NOMO-1 treated with dmso at 0.1 percent for 144 hours (cell line): Measurements from ENCODE around the gene NDUFB3.
"Not testable (repeated sequence)": the region's sequence is repeated elsewhere in the genome, so short reads cannot be mapped to it uniquely, and the experiment has no call there.

ENCODE experiments used
- DNase-seq: peaks from one replicate; lab custom pipeline; 2025; ENCODE audit not compliant: unreplicated experiment; lab: John Stamatoyannopoulos, UW

NDUFB3 gene

DNA sequence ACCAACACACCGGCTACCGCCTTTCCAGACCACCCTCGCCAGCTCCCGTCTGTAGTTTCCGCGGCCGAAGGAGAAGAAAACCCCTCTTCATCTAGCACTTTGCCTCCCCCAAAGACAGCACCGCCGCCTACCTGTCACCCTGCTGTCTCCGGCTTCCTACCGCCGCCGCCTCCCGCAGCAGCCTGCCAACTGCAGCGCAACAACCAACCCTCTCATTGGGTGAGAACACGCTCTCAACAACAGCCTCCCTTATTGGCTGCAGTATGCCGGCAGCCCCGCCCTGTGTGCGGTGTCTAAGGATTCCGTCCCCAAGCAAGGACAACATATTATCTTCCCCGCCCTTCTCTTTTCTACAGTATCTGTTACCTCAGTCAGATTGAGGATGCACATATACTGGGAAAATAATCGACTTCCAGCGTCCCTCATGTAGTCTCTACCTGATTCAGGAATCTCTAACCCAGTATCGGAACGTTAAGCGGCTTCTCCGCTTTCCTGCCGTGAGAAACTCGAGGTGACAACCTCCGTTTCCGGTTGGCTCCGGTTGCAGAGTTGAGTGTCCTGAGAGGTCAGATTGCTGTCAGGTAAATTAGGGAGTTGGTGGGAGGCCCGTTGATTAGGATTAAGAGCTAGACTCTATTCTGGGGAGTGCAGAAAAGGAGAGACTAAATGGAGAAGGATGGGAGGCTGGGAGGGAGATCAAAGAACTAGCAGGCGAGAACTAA is at the start of gene NDUFB3, which contains the start of gene HYCC2:
NDUFB3 (plus strand) TSS at position 523 of the 722 bp plus-strand sequence. CDS start 6,882 bp downstream, outside the sequence.
HYCC2 (minus strand) TSS at position 193 of the 722 bp plus-strand sequence. CDS start 47,662 bp downstream, outside the sequence.
- DNase-seq: peak; percentile 97

DNA sequence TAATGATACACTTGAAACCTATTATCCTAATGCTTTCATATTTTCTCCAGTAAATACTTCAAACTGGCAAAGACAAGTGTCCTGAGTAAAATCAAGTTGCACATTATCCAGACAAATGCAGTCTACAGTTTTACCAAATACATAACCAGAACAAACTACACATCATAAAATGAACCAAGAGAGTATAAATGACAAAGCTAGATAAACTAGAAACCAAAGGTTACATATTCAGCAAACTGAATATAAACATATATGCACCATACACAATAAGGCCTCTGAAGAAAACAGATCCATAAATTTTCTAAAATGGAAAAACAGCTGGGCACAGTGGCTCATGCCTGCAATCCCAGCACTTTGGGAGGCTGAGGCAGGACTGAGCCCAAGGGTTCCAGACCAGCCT is 47.3 kb upstream of the NDUFB3 start:
- no peak for DNase-seq

DNA sequence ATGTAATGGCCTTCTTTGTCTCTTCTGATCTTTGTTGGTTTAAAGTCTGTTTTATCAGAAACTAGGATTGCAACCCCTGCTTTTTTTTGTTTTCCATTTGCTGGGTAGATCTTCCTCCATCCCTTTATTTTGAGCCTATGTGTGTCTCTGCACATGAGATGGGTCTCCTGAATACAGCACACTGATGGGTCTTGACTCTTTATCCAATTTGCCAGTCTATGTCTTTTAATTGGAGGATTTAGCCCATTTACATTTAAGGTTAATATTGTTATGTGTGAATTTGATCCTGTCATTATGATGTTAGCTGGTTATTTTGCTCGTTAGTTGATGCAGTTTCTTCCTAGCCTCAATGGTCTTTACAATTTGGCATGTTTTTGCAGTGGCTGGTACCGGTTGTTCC is 37.4 kb upstream of the NDUFB3 start:
- not testable (repeated sequence) for DNase-seq

DNA sequence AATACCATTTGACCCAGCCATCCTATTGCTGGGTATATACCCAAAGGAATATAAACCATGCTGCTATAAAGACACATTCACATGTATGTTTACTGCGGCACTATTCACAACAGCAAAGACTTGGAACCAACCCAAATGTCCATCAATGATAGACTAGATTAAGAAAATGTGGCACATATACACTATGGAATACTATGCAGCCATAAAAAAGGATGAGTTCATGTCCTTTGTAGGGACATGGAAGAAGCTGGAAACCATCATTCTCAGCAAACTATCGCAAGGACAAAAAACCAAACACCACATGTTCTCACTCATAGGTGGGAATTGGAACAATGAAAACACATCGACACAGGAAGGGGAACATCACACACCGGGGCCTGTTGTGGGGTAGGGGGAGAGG is 33.4 kb upstream of the NDUFB3 start:
- not testable (repeated sequence) for DNase-seq

DNA sequence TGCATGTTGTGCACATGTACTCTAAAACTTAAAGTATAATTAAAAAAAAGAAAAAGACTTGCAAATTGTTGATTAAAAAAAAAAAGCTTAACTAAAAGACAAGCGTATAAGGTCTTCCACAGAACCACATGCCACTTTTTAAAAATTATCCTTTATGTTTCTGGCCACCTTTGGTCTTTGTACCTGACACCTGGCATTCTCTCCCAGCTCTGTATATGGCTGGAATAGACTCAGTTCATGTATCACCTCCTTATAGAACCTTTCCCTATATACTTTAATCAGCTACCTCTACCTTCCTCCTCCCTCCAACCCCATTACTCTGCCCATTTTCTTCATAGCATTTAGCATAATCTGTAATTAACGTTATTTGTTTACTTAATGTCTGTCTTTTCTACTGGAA is 32.9 kb upstream of the NDUFB3 start:
- DNase-seq: no peak

DNA sequence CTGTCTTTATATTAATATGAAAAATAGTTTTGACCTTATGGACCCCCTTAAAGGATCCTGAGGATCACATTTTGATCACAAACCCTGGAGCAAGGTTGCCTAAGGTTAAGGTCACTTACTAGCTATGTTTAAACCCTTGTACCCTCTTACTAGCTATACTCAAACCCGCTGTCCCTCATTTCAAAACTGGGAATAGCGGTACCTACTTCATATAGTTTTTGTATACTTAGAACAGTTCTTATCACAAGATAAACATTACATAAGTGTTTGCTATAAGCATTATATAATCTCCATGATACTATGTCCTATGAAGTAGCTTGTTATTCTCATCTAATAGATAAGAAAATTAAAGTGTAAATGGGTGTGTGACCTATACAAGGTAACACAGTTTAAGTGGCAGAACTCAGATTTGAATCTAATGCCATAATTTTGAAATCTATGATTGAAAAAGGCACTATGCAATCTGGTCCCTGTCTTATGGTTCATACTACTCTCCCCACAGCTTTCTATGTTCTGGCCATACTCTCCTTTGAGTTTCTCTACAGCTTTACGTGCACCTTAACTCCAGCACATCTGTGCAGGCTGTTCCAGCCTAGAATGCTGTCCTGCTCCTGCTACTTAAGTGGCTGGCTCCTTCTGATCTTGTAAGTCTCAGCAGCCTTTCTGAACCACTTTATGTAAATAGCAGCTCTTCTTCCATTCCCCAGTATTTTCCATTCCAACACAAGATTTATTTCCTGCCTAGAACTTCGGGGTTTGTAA is 30.8 kb upstream of the NDUFB3 start:
- no peak for DNase-seq

DNA sequence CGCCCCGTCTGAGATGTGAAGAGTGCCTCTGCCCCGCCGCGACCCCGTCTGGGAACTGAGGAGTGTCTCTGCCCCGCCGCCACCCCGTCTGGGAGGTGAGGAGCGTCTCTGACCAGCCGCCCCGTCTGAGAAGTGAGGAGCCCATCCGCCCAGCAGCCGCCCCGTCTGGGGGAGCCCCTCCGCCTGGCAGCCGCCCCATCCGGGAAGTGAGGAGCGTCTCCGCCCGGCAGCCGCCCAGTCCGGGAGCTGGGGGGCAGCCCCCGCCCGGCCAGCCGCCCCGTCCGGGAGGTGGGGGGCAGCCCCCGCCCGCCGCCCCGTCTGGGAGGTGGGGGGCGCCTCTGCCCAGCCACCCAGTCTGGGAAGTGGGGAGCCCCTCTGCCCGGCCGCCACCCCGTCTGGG is 29.4 kb upstream of the NDUFB3 start:
- not testable (repeated sequence) for DNase-seq

DNA sequence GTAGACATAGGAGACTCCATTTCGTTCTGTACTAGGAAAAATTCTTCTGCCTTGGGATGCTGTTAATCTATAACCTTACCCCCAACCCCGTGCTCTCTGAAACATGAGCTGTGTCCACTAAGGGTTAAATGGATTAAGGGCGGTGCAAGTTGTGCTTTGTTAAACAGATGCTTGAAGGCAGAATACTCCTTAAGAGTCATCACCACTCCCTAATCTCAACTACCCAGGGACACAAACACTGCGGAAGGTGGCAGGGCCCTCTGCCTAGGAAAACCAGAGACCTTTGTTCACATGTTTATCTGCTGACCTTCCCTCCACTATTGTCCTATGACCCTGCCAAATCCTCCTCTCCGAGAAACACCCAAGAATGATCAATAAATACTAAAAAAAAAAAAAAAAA is 28.8 kb upstream of the NDUFB3 start:
- not testable (repeated sequence) for DNase-seq

DNA sequence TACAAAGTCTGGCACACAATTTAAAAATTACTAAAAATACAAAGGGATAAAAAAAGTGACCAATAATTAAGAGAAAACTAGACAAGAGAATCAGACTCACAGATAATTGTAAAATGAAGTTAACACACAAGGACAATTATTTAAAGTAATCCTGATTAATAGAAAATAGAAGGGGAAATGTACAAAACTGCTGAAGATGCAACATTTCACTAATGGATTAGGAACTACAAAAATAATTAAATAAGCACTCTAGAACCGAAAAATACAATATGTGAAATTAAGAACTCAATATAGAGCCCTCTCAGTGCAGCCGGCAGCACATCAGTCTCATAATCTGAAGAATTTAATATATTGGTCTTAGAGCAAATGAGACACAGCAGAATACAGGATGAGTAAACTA is 24.9 kb upstream of the NDUFB3 start:
- DNase-seq: no peak

DNA sequence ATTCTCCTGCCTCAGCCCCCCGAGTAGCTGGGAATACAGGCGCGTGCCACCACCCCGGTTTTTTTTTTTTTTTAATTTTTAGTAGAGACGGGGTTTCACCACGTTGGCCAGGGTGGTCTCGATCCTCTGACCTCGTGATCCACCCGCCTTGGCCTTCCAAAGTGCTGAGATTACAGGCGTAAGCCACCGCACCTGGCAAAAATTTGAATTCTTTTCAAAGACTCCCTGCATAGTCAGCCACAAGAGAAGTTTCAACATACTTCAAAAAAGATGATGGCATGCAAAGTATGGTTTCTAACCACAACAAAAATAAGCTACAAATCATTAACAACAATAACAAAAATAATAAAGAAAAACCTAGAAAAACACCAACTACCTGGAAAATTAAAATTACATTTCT is 22.3 kb upstream of the NDUFB3 start:
- DNase-seq: no peak

DNA sequence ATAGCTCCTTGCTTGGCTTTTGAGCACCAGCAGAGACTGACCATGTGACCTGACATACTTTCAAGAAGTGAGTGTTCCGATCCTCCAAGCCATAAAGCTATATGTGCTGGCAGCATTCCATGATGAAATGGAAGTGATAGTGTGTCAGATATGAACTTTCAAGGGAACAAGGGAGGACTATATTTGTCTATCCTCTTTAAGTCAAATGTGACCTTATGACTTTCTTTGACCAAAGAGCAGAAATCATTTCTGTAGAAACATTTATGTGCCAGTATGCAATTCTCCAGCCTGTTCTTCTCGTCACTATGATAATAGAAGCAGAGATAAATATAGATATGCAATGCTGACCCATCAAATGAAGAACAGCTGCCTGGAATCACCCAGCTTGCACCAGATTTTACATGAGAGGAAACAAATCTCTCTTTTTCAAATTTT is 14.7 kb upstream of the NDUFB3 start:
- no peak for DNase-seq

DNA sequence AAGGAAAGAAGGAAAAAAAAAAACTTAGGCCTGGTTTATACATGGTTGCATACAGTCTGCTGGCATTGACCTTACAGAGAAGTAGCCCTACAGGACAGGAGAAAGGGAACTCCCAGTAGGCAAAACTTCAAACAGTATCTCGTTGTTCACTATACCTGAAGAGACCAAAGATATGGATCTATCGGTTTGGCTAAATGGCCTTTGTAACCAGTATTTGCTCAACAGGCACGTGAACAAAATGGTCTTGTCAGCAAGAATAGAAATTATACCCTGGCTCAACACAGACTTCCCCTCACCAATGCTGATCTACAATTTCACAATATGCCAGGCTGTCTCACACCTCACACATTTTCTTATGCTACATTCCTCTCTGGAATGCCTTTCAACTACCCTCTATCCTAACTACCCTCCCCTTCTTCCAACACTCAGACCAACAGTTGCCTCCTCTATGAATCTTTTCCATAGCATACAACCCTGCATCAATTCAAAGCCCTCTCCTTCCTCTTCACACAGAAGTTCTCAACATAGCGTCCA is 14.0 kb upstream of the NDUFB3 start:
- no peak for DNase-seq

DNA sequence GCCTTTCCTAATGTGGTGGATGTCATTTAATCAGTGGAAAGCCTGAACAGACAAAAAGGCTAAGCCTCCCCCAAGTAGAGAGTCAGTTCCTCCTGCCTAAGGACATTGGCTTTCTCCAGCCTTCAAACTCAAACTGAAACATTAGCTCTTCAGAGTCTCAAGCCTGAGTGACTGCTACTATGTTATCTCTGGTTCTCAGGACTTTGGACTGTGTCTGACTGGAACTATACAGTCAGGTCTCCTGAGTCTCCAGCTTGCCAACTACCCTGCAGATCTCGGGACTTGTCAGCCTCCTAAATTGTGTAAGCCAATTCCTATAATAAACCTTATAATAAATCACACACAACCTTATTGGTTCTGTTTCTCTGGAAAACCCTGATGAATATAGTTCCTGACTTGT is 12.9 kb upstream of the NDUFB3 start:
- DNase-seq: no peak

DNA sequence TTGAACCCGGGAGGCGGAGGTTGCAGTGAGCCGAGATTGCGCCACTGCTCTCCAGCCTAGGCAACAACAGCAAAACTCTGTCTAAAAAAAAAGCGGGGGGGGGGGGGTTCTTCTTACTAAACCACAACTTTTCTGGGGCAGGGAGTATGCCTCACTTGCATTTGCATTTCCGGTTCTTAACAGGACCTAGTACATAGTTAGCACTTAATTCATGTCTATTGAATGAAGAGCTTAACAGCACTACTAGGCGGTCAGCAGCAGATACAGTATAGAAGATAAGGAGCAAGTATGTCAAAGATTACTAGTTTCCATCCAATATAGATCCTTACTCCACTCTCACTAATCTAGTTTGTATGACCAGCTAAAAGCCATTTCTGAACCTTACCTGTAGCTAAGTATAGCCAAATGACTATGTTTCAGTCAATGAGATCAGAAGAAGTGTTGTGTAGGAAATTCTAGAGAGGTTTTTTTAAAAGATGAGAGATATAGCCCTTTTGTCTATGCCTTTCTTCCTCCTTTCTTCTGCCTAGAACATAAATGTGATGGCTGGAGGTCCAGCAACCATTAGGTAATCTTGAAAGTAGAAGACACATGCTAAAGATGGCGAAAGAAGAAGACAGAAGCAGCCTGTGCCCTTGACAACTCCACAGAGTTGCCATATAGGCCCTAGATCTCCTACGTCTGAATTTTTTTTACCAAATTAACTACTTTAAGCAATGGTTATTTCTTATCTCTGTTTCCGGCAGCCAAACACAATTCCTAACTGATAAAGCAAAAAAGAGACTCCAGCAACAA is 11.6 kb upstream of the NDUFB3 start:
- DNase-seq: peak; percentile 22

DNA sequence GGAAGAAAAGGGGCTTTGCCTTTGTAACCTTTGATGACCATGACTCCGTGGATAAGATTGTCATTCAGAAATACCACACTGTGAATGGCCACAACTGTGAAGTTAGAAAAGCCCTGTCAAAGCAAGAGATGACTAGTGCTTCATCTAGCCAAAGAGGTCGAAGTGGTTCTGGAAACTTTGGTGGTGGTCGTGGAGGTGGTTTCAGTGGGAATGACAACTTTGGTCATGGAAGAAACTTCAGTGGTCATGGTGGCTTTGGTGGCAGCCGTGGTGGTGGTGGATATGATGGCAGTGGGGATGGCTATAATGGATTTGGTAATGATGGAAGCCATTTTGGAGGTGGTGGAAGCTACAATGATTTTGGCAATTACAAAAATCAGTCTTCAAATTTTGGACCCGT is 8.3 kb upstream of the NDUFB3 start:
- not testable (repeated sequence) for DNase-seq

DNA sequence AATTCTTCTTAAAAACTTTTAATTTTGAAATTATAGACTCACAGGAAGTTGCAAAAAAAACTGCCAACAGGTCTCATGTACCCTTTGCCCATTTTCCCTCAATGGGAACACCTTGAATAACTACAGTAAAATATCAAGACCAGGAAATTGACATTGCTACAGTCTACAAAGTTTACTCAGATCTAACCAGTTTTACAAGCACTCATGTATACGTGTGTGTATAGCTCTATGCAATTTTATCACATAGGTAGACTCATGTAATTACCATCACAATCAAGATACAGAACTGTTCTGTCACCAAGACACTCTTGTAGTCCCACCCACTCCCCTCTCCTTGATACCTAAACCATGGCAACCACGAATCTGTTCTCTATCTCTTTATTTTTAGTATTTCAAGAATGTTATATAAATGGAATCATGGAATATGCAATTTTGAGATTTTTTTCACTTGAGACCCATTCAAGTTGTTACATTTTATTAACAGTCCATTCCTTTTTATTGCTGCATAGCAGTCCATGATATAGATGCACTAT is 6.9 kb upstream of the NDUFB3 start:
- DNase-seq: no peak

DNA sequence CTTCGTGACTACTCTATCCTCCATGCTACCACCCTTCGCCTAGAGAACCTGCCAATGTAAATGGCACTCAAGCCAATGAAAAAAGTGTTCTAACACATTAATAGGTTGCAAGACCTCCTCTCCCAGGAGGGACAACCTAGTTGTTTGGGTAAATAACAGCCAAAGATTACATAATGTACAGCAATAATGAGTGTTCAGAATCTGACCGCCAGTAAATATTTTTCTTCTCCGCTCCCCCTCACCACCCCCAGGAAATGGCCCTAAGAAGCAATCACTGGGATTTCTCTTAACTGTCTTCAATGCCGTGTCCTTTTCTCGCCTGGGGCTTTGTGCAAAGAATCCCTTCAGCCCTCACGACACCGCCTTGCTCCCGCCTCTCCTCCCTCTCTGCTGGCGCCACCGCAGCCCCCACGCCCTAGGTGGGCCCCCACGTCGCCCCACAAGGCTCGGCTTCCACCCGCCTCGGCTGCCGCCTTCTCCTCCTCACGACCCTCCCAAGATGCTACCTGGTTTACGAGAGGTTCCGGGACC is 788 bp upstream of the NDUFB3 start:
- no peak for DNase-seq

DNA sequence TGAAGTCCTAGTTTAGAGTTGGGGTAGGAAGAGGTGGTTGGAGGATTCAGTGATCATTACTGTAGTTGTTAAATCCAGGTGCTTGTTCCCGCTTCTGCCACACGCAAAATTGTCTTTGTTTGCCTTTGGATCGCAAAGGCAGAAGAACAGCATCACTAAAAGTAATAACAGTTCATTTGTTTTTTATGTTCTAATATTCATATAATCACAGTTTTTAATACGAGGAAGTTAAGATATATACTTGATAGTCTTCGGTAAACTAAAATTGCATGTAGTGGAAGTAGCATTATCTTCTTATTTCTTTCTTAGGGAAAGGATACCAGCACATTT is 365 bp downstream of the NDUFB3 start:
- peak; percentile 55 for DNase-seq

DNA sequence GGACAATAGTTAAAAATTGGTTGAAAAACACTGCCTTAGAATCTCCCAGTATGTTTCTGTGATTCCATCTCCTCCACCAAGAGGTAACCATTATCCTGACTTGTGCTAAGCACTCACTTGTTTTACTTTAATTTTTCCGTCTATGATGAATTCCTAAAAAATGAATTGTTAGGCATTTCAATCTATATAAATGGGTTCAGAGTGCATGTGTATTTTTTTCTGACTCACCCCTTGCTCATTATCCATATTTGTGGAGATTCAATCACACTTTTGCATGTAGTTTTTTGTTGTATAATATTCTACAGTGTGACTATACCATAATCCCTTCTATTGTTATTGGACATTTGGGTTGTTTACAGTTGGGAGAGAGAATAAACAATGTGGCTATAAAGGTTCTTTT is 1.3 kb downstream of the NDUFB3 start:
- DNase-seq: no peak

DNA sequence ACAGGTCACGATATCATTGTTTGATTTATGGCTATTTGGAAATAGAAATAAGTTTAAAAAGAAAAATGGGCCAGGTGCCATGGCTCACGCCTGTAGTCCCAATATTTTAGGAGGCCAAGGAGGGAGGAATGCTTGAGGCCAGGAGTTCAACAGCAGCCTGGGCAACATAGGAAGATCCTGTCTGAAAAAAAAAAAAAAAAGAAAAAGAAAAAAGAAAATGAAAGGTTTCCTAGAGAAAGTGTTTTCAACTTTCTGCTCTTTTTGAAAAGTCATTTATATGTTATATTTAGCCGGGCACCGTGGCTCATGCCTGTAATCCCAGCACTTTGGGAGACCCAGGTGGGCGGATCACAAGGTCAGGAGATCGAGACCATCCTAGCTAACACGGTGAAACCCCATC is 3.2 kb downstream of the NDUFB3 start:
- no peak for DNase-seq

DNA sequence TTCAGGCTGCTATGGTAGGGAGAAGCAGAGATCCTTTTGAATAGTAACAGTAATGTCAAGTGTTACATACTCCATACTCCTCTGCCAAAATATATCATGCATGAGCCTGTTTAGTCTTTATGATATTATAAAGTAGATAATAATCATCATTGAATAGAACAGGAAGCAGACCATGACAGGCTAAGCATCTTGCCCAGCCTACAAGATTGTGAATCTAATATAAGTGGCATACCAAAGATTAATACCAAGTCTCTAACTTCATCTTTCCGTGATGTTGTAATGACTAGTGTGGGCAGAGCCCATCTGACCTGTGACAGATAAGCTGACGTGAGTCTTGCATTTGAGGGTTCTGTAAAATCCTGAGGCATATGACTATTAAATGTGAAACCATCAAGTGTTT is 13.1 kb downstream of the NDUFB3 start:
- DNase-seq: no peak
